ENCODE results near the gene ALPK3.

ALPK3 gene

DNA sequence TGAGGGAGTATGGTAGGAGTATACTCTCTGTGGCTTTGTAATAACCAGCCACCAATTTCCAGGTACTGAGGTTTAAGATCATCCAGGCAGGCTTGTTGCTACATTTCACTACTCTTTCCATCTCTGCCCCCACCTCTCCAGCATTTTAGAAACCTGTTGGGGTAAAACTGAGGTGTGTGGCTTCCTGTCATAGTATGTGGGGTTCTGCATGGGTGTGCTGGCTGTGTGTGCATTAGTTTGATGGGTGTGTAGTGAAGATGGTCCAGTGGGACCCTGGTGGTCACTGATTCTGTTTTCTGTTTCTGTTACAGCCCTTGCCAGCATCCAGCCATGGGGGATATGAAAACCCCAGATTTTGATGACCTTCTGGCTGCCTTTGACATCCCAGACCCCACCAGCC lies 34.8 kb upstream of the ALPK3 start:
- no peak overlapping the region for H3K27ac ChIP-seq (ENCODE audit: low read length)
- H3K36me3 ChIP-seq (replicated peaks; ENCODE audit: low read depth, low read length) = peaks cover 39% of the 10 kb centered on the region
- H3K27me3 ChIP-seq (ENCODE audit: low read depth, low read length) = no peaks in the 10 kb centered on the region
- H3K4me1 ChIP-seq (ENCODE audit: low read length) = no peaks in the 10 kb centered on the region
- no peak overlapping the region for H3K4me2 ChIP-seq (ENCODE audit: low read length)
- no peak overlapping the region for H3K4me3 ChIP-seq (ENCODE audit: low read length)
- peaks cover 55% of the 10 kb centered on the region for H3K79me2 ChIP-seq (ENCODE audit: low read length)
- TF ChIP-seq EZH2phosphoT487 (IDR thresholded peaks at IDR 0.05; ENCODE audit: low read depth) = no peak
- TF ChIP-seq CTCF (IDR thresholded peaks at IDR 0.05; ENCODE audit: low read depth, low read length) = no peak
- H3K9ac ChIP-seq (ENCODE audit: low read length) = no peak overlapping the region
- H4K20me1 ChIP-seq (ENCODE audit: insufficient read depth, low read length) = peaks cover 16% of the 10 kb centered on the region
- H3K9me3 ChIP-seq (ENCODE audit: insufficient read depth, low read length) = no peaks in the 10 kb centered on the region
- H2AFZ ChIP-seq (ENCODE audit: low read depth, low read length) = no peak overlapping the region

- H4K20me1 ChIP-seq (ENCODE audit: insufficient read depth, low read length) = peaks cover 24% of the 10 kb centered on the region
- TF ChIP-seq EZH2phosphoT487 (IDR thresholded peaks at IDR 0.05; ENCODE audit: low read depth) = no peak
- TF ChIP-seq CTCF (IDR thresholded peaks at IDR 0.05; ENCODE audit: low read depth, low read length) = peak; percentile 36
- no peaks in the 10 kb centered on the region for H3K9me3 ChIP-seq (ENCODE audit: insufficient read depth, low read length)
- no peak overlapping the region for H3K9ac ChIP-seq (ENCODE audit: low read length)
- no peak overlapping the region for H3K4me3 ChIP-seq (ENCODE audit: low read length)
- H3K36me3 ChIP-seq (replicated peaks; ENCODE audit: low read depth, low read length) = peaks cover 49% of the 10 kb centered on the region
- no peak overlapping the region for H2AFZ ChIP-seq (ENCODE audit: low read depth, low read length)
- no peaks in the 10 kb centered on the region for H3K4me1 ChIP-seq (ENCODE audit: low read length)
- H3K79me2 ChIP-seq (ENCODE audit: low read length) = peaks cover 57% of the 10 kb centered on the region
- H3K27me3 ChIP-seq (ENCODE audit: low read depth, low read length) = no peaks in the 10 kb centered on the region
- no peak overlapping the region for H3K4me2 ChIP-seq (ENCODE audit: low read length)
- H3K27ac ChIP-seq (ENCODE audit: low read length) = no peak overlapping the region
These were observed 33.5 kb upstream of the ALPK3 start for GRCh38 chr15:84783493-84784251.

DNA sequence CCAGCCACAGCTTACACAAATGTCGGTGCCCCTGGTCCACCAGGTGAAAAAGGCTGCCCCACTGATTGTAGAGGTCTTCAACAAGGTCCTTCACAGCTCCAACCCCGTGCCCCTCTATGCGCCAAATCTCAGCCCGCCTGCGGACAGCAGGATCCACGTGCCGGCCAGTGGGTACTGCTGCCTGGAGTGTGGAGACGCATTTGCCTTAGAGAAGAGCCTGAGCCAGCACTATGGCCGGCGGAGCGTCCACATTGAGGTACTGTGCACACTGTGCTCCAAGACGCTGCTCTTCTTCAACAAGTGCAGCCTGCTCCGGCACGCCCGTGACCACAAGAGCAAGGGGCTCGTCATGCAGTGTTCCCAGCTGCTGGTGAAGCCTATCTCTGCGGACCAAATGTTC lies 32.9 kb upstream of the ALPK3 start:
- H3K4me3 ChIP-seq (ENCODE audit: low read length) = no peak overlapping the region
- no peak for TF ChIP-seq EZH2phosphoT487 (IDR thresholded peaks at IDR 0.05; ENCODE audit: low read depth)
- no peak overlapping the region for H2AFZ ChIP-seq (ENCODE audit: low read depth, low read length)
- no peak overlapping the region for H3K27ac ChIP-seq (ENCODE audit: low read length)
- H3K4me1 ChIP-seq (ENCODE audit: low read length) = no peaks in the 10 kb centered on the region
- no peaks in the 10 kb centered on the region for H3K27me3 ChIP-seq (ENCODE audit: low read depth, low read length)
- H3K9me3 ChIP-seq (ENCODE audit: insufficient read depth, low read length) = no peaks in the 10 kb centered on the region
- H4K20me1 ChIP-seq (ENCODE audit: insufficient read depth, low read length) = peaks cover 26% of the 10 kb centered on the region
- H3K4me2 ChIP-seq (ENCODE audit: low read length) = no peak overlapping the region
- peaks cover 61% of the 10 kb centered on the region for H3K79me2 ChIP-seq (ENCODE audit: low read length)
- H3K36me3 ChIP-seq (replicated peaks; ENCODE audit: low read depth, low read length) = peaks cover 49% of the 10 kb centered on the region
- H3K9ac ChIP-seq (ENCODE audit: low read length) = no peak overlapping the region

GRCh38 chr15:84785053-84785452 lies 32.1 kb upstream of the ALPK3 start:
- Histone ChIP-seq H3K36me3 (replicated peaks; ENCODE audit: low read depth, low read length) (peaks cover 46% of the 10 kb centered on the region), H3K27ac (ENCODE audit: low read length) (no peak overlapping the region), H3K4me1 (ENCODE audit: low read length) (no peaks in the 10 kb centered on the region), H3K27me3 (ENCODE audit: low read depth, low read length) (no peaks in the 10 kb centered on the region), H3K9ac (ENCODE audit: low read length) (no peak overlapping the region), H2AFZ (ENCODE audit: low read depth, low read length) (no peak overlapping the region), H3K4me2 (ENCODE audit: low read length) (no peak overlapping the region), H3K79me2 (ENCODE audit: low read length) (peaks cover 63% of the 10 kb centered on the region), H4K20me1 (ENCODE audit: insufficient read depth, low read length) (peaks cover 27% of the 10 kb centered on the region), H3K4me3 (ENCODE audit: low read length) (no peak overlapping the region), H3K9me3 (ENCODE audit: insufficient read depth, low read length) (no peaks in the 10 kb centered on the region)
- TF ChIP-seq EZH2phosphoT487 (IDR thresholded peaks at IDR 0.05; ENCODE audit: low read depth) (no peak), CTCF (IDR thresholded peaks at IDR 0.05; ENCODE audit: low read depth, low read length) (no peak)
